NCI-H187 (cell line): ENCODE data around the gene ELMOD1.

Experiments used
- DNase-seq, 2 experiments: peaks; one replicate each; lab custom pipeline; 2025; lab: John Stamatoyannopoulos, UW

Gene ELMOD1

GRCh38 chr11:107688322-107688918 lies 97.5 kb downstream of the ELMOD1 start:
- no peak for DNase-seq

- DNase-seq: peak in 1 of 2 experiments; percentile 10
Measured at GRCh38 chr11:107689317-107690202, 98.6 kb downstream of the ELMOD1 start.

- DNase-seq: no peak
Measured at GRCh38 chr11:107691000-107691750, 100.2 kb downstream of the ELMOD1 start.

GRCh38 chr11:107695446-107695845 lies 104.5 kb downstream of the ELMOD1 start:
- no peak for DNase-seq

- no peak for DNase-seq
Measured at GRCh38 chr11:107696140-107696539, 105.2 kb downstream of the ELMOD1 start.

- DNase-seq: no peak
Measured at GRCh38 chr11:107697291-107697690, 106.3 kb downstream of the ELMOD1 start.

GRCh38 chr11:107699371-107700285 lies 108.7 kb downstream of the ELMOD1 start:
- no peak for DNase-seq

GRCh38 chr11:107702109-107702660 lies 111.2 kb downstream of the ELMOD1 start:
- DNase-seq: no peak

GRCh38 chr11:107702723-107703122 lies 111.8 kb downstream of the ELMOD1 start:
- no peak for DNase-seq

- no peak for DNase-seq
Measured at GRCh38 chr11:107704451-107704850, 113.5 kb downstream of the ELMOD1 start.

GRCh38 chr11:107705027-107705426 lies 114.1 kb downstream of the ELMOD1 start:
- DNase-seq: no peak

- no peak for DNase-seq
Measured at GRCh38 chr11:107706531-107706930, 115.6 kb downstream of the ELMOD1 start.

- no peak for DNase-seq
Measured at GRCh38 chr11:107707215-107707671, 116.3 kb downstream of the ELMOD1 start.

GRCh38 chr11:107707807-107708206 lies 116.9 kb downstream of the ELMOD1 start:
- DNase-seq: no peak

GRCh38 chr11:107708792-107709191 lies 117.8 kb downstream of the ELMOD1 start:
- no peak for DNase-seq

GRCh38 chr11:107710301-107710700 lies 119.4 kb downstream of the ELMOD1 start:
- DNase-seq: no peak

GRCh38 chr11:107711861-107712755 lies 121.2 kb downstream of the ELMOD1 start, which contains the start of gene SLN:
TSS of gene SLN (minus strand) at chr11:107712056.
- DNase-seq: no peak

GRCh38 chr11:107713009-107713408 lies 122.1 kb downstream of the ELMOD1 start:
- DNase-seq: no peak
